ENCODE measurements around the gene SORCS3.

The SORCS3 gene

GRCh38 chr10:105025092-105025491 lies 384.0 kb downstream of the SORCS3 start:
- no peak for DNase-seq

- DNase-seq, result no peak
Measured at GRCh38 chr10:105026566-105026965, 385.5 kb downstream of the SORCS3 start.

DNA sequence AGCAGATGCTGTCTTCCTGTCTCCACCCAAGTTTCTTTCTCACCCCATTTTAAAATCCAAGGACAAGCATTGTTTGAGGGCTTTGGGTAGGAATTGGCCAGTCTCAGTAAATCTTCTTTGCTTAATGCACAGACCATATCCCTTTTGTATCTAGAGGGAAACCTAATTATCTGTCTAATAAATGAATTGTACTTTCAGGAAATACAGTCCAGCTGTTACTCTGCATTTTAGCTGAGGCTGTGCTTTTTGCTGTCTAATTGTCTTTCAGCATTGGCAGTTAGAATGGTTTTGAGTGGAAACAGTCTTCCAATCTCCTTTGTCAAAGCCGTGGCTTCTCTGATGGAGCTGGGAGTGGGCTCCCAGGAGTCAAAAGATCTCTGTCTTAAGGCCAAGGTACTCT lies 388.2 kb downstream of the SORCS3 start:
- no peak for DNase-seq

DNA sequence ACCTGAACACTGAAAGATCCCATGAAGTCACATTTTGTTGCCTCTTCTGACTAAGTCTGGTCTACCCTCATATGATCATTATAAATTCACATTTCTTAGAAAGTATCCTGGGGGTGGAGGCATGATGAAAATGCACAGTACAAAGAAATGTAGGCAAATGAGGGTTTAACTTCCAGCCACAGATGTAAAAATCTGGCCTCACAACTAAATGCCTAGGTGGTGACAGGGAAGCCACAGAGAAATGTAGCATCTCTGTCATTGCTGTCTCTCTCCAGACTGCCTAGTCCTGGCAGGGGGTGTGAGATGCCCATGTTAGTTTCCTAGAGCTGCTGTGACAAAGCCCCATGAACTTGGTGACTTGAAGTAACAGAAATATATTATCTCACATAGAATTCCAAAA lies 395.9 kb downstream of the SORCS3 start:
- DNase-seq, result no peak

GRCh38 chr10:105041956-105042355 lies 400.9 kb downstream of the SORCS3 start:
- no peak for DNase-seq

DNA sequence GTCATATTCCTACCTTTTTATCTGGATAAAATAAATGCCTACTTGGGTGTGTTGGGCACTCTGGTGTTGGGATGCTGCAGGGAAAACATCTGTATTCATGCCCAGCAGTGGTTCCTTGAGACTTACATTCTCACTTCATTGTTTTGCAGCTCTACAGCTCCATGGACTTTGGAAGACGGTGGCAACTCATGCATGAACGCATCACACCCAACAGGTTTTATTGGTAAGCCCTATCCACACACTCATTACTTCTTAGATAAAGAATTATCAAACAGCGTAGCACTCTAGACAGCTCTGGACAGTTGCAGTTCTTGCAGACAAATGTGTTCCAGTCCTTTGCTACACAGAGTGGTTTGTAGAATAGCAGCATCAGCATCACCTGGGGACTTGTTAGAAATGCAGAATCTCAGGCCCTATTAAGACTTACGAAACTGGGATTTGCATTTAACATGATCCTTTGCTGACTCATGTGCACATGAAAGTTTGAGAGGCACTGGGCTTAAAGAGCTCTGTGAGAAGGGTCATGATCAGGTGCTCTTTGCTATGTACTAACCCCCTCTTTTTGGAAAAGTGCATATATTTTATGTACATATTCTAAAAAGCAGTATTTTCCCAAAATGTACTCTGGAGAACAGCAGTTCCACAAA lies 401.9 kb downstream of the SORCS3 start:
- DNase-seq, result no peak

DNA sequence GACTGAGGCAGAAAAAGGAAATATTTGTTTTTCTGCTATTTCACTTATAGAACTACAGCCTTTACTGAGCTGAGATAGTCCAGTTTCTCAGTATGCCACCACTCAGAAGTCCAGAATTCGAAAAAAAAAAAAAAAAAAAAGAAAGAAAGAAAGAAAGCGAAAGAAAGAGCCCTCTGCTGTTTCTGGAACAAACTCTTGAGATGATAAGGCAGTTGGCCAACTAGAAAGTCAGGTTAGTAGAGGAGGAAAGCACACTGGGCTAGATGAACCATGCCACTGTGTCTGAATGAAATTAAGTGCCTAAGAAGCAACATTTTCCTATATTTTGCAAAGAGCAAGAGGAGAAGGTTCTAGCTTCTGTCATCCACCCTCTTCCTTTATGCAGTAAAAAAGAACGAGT lies 403.8 kb downstream of the SORCS3 start:
- DNase-seq, result no peak

GRCh38 chr10:105056413-105056812 lies 415.3 kb downstream of the SORCS3 start:
- DNase-seq, result no peak

GRCh38 chr10:105062951-105063350 lies 421.9 kb downstream of the SORCS3 start:
- DNase-seq, result no peak

- peak; percentile 2 for DNase-seq
Measured at GRCh38 chr10:105063796-105064195, 422.7 kb downstream of the SORCS3 start.

- DNase-seq, result no peak
Measured at GRCh38 chr10:105068497-105068896, 427.4 kb downstream of the SORCS3 start.

DNA sequence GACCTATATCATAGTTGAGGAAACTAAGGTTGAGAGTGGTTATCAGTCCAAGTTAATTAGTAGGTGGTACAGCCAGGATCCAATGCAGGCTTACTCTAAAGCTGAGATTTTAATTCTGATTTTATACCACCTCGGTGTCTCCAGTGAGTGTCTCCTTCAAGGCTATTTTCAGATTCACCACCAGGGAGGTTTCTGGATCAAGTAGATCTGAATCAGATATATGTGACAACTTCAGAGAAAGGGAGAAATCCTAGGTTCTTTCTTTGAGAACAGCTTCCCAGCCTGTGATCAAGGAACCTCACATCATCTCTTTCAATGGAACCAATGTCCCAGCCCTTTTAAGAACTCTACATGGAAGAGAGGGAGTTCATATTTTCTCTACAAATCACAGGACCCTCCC lies 429.2 kb downstream of the SORCS3 start:
- DNase-seq, result no peak

DNA sequence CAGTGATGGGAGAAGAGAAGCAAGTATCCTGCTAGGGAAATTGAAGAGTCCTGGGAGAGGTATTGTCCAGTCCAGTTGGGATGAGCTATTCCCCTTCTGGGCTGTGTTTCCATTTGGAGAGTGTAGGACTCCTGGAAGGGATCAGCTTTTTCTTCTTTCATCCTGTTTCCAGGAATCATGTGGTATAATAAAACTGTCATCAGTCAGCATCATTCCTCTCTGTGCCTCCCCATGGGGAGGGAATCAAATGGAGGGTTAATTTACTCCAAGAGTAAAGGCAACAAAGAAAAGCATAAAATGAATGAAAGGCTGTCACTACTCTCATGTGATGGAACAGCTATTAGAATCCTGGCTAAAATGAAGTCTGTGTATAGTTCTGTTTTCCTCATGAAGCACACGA lies 429.9 kb downstream of the SORCS3 start:
- no peak for DNase-seq

DNA sequence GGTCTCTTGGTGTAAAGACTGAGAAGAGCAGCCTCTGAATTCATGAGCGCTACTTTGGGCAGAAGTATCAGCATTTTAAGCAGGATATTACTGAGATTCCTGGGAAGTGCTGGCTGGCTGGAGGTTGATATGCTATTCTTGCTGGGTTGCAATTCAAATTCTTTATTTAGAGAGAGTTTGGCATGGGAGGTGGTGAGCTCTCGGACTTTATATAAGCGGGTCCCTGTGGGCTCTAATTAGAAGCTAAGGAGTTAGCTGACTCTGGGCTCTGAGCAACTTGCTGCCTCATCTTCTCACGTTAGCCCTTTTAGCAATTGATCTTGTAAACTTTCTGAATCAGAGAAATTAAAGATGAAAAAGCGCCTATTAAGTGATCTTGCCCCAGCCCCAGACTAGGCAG lies 430.9 kb downstream of the SORCS3 start:
- no peak for DNase-seq

DNA sequence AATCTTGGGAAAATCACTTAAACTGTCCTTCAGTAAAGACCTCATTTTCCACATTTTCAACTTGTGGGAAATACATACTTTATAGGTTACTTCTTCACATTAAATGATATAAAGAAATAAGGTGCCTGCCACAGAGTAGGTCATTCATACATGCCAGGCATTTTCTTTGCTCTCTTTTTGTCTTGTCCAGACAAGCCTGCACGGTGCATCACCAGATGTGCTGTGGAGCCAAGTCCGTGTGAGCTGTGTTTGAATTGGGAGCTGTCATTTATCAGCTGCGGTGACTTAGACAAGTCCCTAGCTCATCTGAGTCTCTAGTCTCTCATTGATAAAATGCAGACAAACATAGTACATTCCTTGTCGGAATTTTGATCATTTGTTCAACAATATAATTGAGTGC lies 432.9 kb downstream of the SORCS3 start:
- no peak for DNase-seq

DNA sequence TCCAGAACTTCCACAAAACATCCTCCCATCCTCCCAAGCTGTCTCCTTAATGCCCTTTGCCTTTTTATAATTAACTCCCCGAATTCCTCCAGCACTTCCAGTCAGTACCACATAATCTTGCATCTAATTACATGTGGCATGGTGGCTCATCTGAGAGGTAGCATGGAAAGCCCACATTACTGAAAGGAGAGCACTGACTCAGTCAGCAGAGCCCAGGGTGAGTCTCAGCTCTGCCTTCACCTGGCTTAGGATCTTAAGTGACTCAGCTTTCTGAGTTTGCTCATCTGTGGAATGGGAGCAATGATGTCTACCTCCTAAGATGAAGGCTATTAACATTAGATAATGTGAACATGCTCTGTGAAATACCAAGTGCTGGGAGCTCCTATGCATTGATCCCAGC lies 433.9 kb downstream of the SORCS3 start:
- no peak for DNase-seq

GRCh38 chr10:105085980-105086379 lies 444.9 kb downstream of the SORCS3 start:
- no peak for DNase-seq

GRCh38 chr10:105094048-105094447 lies 453.0 kb downstream of the SORCS3 start:
- DNase-seq, result no peak

- DNase-seq, result no peak
Measured at GRCh38 chr10:105096316-105096715, 455.2 kb downstream of the SORCS3 start.

DNA sequence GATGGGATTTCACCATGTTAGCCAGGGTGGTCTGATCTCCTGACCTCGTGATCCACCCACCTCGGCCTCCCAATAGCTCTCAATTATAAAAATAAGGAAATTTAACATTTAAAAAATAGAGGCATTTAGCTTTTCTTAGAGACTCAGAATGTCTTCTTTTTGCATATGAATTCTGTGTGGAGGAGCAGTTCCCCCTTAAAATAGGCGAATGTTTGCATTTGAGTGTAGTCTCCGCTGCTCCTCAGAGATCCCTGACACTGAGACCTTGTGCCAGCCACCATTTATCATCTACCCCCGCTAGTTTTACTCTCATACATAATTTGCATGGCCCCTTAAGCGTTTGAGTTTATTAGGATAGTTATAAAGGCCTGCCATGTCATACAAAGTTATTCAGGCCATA lies 461.9 kb downstream of the SORCS3 start:
- no peak for DNase-seq

DNA sequence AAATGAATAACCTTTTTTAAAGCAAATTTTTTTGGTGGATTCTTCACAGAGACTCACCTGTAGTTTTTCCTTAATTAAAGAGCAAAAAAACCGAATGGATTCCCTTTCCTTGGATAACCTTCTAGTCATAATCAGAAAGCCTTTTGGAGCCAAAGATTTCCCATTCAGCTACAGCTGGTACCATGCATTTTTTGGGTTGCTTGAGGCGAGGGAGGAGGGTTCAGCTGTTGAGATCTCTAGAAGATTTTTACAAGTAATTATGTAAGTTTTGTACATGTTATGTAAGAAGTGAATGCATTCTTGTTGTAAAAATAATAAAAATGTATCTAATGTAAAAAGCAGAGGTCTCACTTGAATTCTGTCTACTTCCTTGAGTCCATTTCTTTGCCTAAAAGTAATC lies 463.2 kb downstream of the SORCS3 start:
- no peak for DNase-seq

DNA sequence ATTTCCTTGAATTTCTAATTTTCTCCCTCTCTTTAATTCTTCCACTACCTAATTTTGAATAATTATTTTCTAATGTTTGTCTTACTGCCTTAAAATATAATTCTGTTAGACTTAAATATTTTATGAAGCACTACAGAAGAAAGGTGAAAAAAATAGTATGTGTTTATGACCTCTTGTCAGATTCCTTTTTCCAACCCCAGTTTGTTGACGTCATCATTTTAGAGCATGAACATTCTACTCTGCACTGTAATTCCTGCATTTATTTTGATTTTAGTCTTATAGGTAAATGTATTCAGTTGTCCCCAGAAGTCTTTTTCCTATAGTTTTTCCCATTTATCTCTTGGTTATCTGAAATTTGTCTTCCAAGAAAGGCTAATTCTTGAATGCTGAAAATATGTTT lies 468.1 kb downstream of the SORCS3 start:
- DNase-seq, result no peak

GRCh38 chr10:105112862-105113261 lies 471.8 kb downstream of the SORCS3 start:
- no peak for DNase-seq

GRCh38 chr10:105113666-105114065 lies 472.6 kb downstream of the SORCS3 start:
- DNase-seq, result no peak

DNA sequence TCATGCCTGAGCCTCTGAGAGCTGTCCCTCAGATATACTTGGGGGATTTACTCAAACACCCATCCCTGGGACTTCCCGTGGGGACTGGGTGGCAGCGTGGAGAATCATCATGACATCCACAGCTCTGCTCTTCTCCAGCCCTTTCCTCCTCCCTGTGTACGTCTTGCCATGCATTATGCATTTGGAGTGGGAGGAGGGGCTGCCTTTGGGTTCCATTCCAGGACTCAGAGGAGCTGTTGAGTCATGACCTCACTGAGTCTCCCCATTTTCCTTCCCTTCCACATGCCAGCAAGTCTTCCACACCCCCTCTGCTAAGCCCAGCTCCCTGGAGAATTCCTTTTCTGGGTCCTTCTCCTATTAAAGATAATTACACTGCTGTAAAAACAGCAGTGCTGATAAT lies 480.7 kb downstream of the SORCS3 start:
- no peak for DNase-seq

DNA sequence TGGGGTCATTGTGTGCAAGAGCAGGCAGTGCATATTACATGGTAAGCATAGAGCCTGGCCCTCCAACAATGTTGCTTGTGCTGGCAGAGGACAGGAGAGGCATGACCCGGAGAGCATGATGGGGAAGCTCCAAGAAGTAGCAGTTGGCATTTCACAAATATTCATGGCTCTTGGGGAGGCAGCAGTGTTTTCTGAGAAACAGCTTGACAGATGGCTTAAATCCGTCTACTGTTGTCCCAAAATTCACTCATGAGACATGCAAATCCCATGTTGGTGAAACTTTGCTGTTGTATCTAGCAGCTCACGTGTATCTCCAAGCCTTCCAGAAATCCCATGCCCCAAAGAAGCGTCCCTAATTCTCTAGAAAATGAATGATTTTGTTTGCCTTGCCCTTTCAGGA lies 487.0 kb downstream of the SORCS3 start:
- DNase-seq, result no peak

Measured in stimulated activated CD4-positive, alpha-beta T cell treated with anti-CD3 and anti-CD28 coated beads, Interleukin-12 subunit alpha, Interleukin-12 subunit beta, amount 100 ng/mL, for 4 hours (primary cell).